ENCODE data around the gene ATAT1. TPM values are rescaled to one million over a fixed set of nuclear protein-coding genes. Genes with fewer than 3 reads are reported as not detected.
A peak's percentile ranks its signal among the peaks of the same experiment; 100 is the strongest.

Gene ATAT1
- total RNA-seq, 2 experiments from 2014 or later = 8.5 to 8.6 TPM

- Mint-ChIP-seq H3K4me3 (peak overlapping the region; percentile 97), H3K27ac (peak overlapping the region; percentile 87), H3K9me3 (no peaks in the 10 kb centered on the region), H3K36me3 (peaks cover 21% of the 10 kb centered on the region), H3K4me1 (peaks cover 34% of the 10 kb centered on the region), H3K27me3 (no peaks in the 10 kb centered on the region)
- no peak for DNase-seq
These were observed 63.3 kb downstream of the ATAT1 start for GRCh38 chr6:30689985-30690384.

- H3K4me1 Mint-ChIP-seq = peaks cover 34% of the 10 kb centered on the region
- peak within 1 kb of the TSS; percentile 87 for H3K27ac Mint-ChIP-seq
- H3K4me3 Mint-ChIP-seq = peak within 1 kb of the TSS; percentile 97
- H3K36me3 Mint-ChIP-seq = peaks cover 14% of the 10 kb centered on the region
- DNase-seq = peak; percentile 83
- no peaks in the 10 kb centered on the region for H3K9me3 Mint-ChIP-seq
- H3K27me3 Mint-ChIP-seq = no peaks in the 10 kb centered on the region
These were observed 63.9 kb downstream of the ATAT1 start, which contains the start of gene NRM for GRCh38 chr6:30690403-30691207. NRM (minus strand) TSS chr6:30690984; CDS start chr6:30690974, 10 bp downstream.

GRCh38 chr6:30691208-30691847 lies 64.7 kb downstream of the ATAT1 start:
- peak overlapping the region; percentile 17 for H3K27ac Mint-ChIP-seq
- H3K4me1 Mint-ChIP-seq = peaks cover 34% of the 10 kb centered on the region
- peak overlapping the region; percentile 82 for H3K4me3 Mint-ChIP-seq
- peaks cover 7% of the 10 kb centered on the region for H3K36me3 Mint-ChIP-seq
- no peaks in the 10 kb centered on the region for H3K27me3 Mint-ChIP-seq
- no peaks in the 10 kb centered on the region for H3K9me3 Mint-ChIP-seq
- DNase-seq = no peak

Other genes with a start within 250 kb of the ATAT1 start
- 100 to 1,000 TPM; 481 to 482 TPM for gene HLA-E, start 137.4 kb upstream of the ATAT1 start, total RNA-seq
- 100 to 1,000 TPM; 123 to 126 TPM for gene GNL1, start 70.4 kb upstream of the ATAT1 start, total RNA-seq
- 10 to 100 TPM; 32.7 to 34.4 TPM for gene PRR3, start 69.6 kb upstream of the ATAT1 start, total RNA-seq
- 100 to 1,000 TPM; 122 TPM for gene ABCF1, start 55.4 kb upstream of the ATAT1 start, total RNA-seq
- gene PPP1R10, start 9.6 kb upstream of the ATAT1 start, total RNA-seq = 10 to 100 TPM; 80.5 to 84.6 TPM
- gene MRPS18B, start 9.0 kb upstream of the ATAT1 start, total RNA-seq = 100 to 1,000 TPM; 113 to 116 TPM
- 10 to 100 TPM; 35.8 to 37.1 TPM for gene C6orf136, start 20.3 kb downstream of the ATAT1 start, total RNA-seq
- 10 to 100 TPM; 40.4 to 42.1 TPM for gene DHX16, start 46.1 kb downstream of the ATAT1 start, total RNA-seq
- 100 to 1,000 TPM; 102 to 106 TPM for gene PPP1R18, start 59.8 kb downstream of the ATAT1 start, total RNA-seq
- 10 to 100 TPM; 19.7 to 20.2 TPM for gene NRM, start 64.1 kb downstream of the ATAT1 start, total RNA-seq
- 10 to 100 TPM; 63.2 to 67.0 TPM for gene MDC1, start 90.4 kb downstream of the ATAT1 start, total RNA-seq
- 1,000 to 10,000 TPM; 1,515 to 1,538 TPM for gene TUBB, start 93.5 kb downstream of the ATAT1 start, total RNA-seq
- gene FLOT1, start 115.8 kb downstream of the ATAT1 start, total RNA-seq = 100 to 1,000 TPM; 104 to 107 TPM
- 100 to 1,000 TPM; 295 to 310 TPM for gene IER3, start 117.7 kb downstream of the ATAT1 start, total RNA-seq

Data from activated naive CD8-positive, alpha-beta T cell treated with anti-CD3 and anti-CD28 coated beads for 36 hours (primary cell).